K562 (cell line): Measurements from ENCODE around the gene STX2. TPM values are rescaled to one million over a fixed set of nuclear protein-coding genes. Genes with fewer than 3 reads are reported as not detected.

ENCODE experiments used
- ATAC-seq: fragments of 200-7000 bp; cut with Tn5 transposase; 3 replicates; pipeline ENCODE4 v1.9.1; 2020; ENCODE audit warnings: moderate library complexity
- BruUV-seq: library from RNA; stranded (reverse); fragments of 400-500 nt; replicated peaks from 2 replicates; lab custom pipeline; 2021; lab: Mats Ljungman, UMichigan
- CTCF ChIA-PET: fragments of 300-600 bp; formaldehyde crosslinking; extraction: SDS; loops from one replicate; lab custom pipeline; 2021; ENCODE audit warnings: low intra/inter-chr PET ratio; lab: Yijun Ruan, JAX
- POLR2A ChIA-PET: fragments of 300-600, 350-650 bp; sonication (Branson Sonifier 250); formaldehyde crosslinking; extraction: SDS; loops from one replicate; lab custom pipeline; 2021; ENCODE audit warnings: antibody characterized with exemption, inconsistent platforms; lab: Yijun Ruan, JAX
- DNase-seq, 4 experiments: peaks; one replicate each; pipeline versions ENCODE4 v3.0.0 to v3.0.0-alpha.2; 2011 to 2018; ENCODE audit warnings: low spot score in 3 of 4, mixed read lengths in 3 of 4; ENCODE audit errors: extremely low read depth in 1 of 4
- FAIRE-seq: peaks from 2 replicates; lab custom pipeline; 2011; peaks lifted over from hg19 to GRCh38; lab: Jason Lieb, UNC
- H2AFZ ChIP-seq: 2 replicates; pipeline ENCODE4 v1.6.0; 2011; ENCODE audit warnings: low read depth, low read length, control low read depth, inconsistent platforms
- H3K27ac ChIP-seq: fragments of 200-600 bp; 3 replicates; pipeline ENCODE4 v1.8.0; 2011; ENCODE audit warnings: low read depth, mild to moderate bottlenecking, control low read depth, inconsistent platforms, low read length, moderate library complexity, mixed read lengths; ENCODE audit errors: extremely low read depth
- H3K27me3 ChIP-seq, 2 experiments: fragments of 300-600 bp in 1 of 2; 2 replicates in 1 of 2; 3 replicates in 1 of 2; pipeline versions ENCODE4 v1.6.0 to v1.8.0; 2011; ENCODE audit warnings: inconsistent platforms in 2 of 2, low read length in 2 of 2, mild to moderate bottlenecking in 1 of 2, mixed read lengths in 1 of 2, moderate library complexity in 1 of 2; ENCODE audit not compliant: control insufficient read depth in 2 of 2, insufficient read depth in 2 of 2
- H3K36me3 ChIP-seq: fragments of 300-600 bp; 3 replicates; pipeline ENCODE4 v1.8.0; 2011; ENCODE audit warnings: mild to moderate bottlenecking, low read length, inconsistent platforms; ENCODE audit not compliant: control insufficient read depth, insufficient read depth
- H3K4me1 ChIP-seq, 2 experiments: fragments of 200-600 bp in 1 of 2; replicated peaks in 1 of 2; 2 replicates in 1 of 2; 3 replicates in 1 of 2; pipeline versions ENCODE4 v1.5.1 to v1.8.0; 2011; ENCODE audit warnings: inconsistent platforms in 2 of 2, low read length in 2 of 2, mild to moderate bottlenecking in 1 of 2, mixed read lengths in 1 of 2, moderate library complexity in 1 of 2; ENCODE audit not compliant: control insufficient read depth in 2 of 2, insufficient read depth in 2 of 2
- H3K4me2 ChIP-seq: 2 replicates; pipeline ENCODE4 v1.6.1; 2011; ENCODE audit warnings: low read length, control low read depth, inconsistent platforms, mixed read lengths; ENCODE audit not compliant: insufficient read depth
- H3K4me3 ChIP-seq: fragments of 200-600 bp; sonication (generic), shearing (Covaris generic); 2 replicates; pipeline ENCODE4 v1.5.1; 2016; ENCODE audit warnings: control low read depth, inconsistent platforms
- H3K79me2 ChIP-seq: fragments of 200-600 bp; 3 replicates; pipeline ENCODE4 v1.8.0; 2011; ENCODE audit warnings: low read length, inconsistent platforms; ENCODE audit not compliant: control insufficient read depth, insufficient read depth
- H3K9ac ChIP-seq, 2 experiments: 2 replicates each; pipeline versions ENCODE4 v1.6.0 to v1.6.1; 2011; ENCODE audit warnings: low read depth in 2 of 2, low read length in 2 of 2, control low read depth in 1 of 2, inconsistent platforms in 1 of 2, mild to moderate bottlenecking in 1 of 2, mixed read lengths in 1 of 2; ENCODE audit not compliant: insufficient read depth in 1 of 2
- H3K9me1 ChIP-seq: one replicate; pipeline ENCODE4 v1.6.0; 2011; ENCODE audit warnings: inconsistent platforms, mild to moderate bottlenecking, low read length, moderate library complexity; ENCODE audit not compliant: control insufficient read depth, insufficient read depth
- H3K9me3 ChIP-seq: replicated peaks from 2 replicates; pipeline ENCODE4 v1.5.1; 2011; ENCODE audit warnings: low read depth, low read length, inconsistent platforms; ENCODE audit not compliant: control insufficient read depth, insufficient read depth
- H4K20me1 ChIP-seq: replicated peaks from 2 replicates; pipeline ENCODE4 v1.6.1; 2011; ENCODE audit warnings: low read length, inconsistent platforms, mixed read lengths; ENCODE audit not compliant: control insufficient read depth, insufficient read depth
- EHMT2 ChIP-seq: fragments of 450-650 bp; IDR thresholded peaks from 2 replicates; pipeline ENCODE4 v1.6.1; 2018; ENCODE audit warnings: antibody characterized with exemption
- HMGN3 ChIP-seq: IDR thresholded peaks from 2 replicates; pipeline ENCODE4 v1.6.1; 2011; ENCODE audit warnings: borderline replicate concordance, low read depth, mild to moderate bottlenecking, mixed read lengths, low read length; ENCODE audit not compliant: insufficient read length; ENCODE audit errors: extremely low read depth
- MIER1 ChIP-seq: fragments of 450-650 bp; IDR thresholded peaks from 2 replicates; pipeline ENCODE4 v1.6.1; 2016; ENCODE audit warnings: antibody characterized with exemption, mild to moderate bottlenecking, low read depth
- TFAM ChIP-seq: fragments of 250-450 bp; sonication (Bioruptor Pico); conservative IDR thresholded peaks from 2 replicates; pipeline ENCODE4 v1.5.0; 2021; ENCODE audit warnings: mild to moderate bottlenecking, moderate library complexity
- U2AF2 ChIP-seq: fragments of 200-400 bp; formaldehyde crosslinking; optimal IDR thresholded peaks from 2 replicates; pipeline ENCODE3; 2017; ENCODE audit warnings: low read depth, mild to moderate bottlenecking, low read length
- WGBS: fragments of 100-300 bp; shearing (Covaris generic); methylation state at CpG from one replicate; pipeline ENCODE4 v1.1.6; 2016; ENCODE audit warnings: low coverage, mixed read lengths; ENCODE audit not compliant: insufficient coverage; ENCODE audit errors: missing lambda C conversion rate; 5-methylcytosine and 5-hydroxymethylcytosine counted together
- in situ Hi-C: fragments of 300-500 bp; cut with MboI; formaldehyde crosslinking; loops from 4 replicates; pipeline ENCODE4 v1.15.0; 2018; ENCODE audit warnings: inconsistent platforms, mixed read lengths
- intact Hi-C: fragments of 100-400 bp; cut with micrococcal nuclease; formaldehyde crosslinking; loops from 2 replicates; pipeline ENCODE4 v1.14.2; 2022
- polyA plus RNA-seq, 8 experiments: library from polyadenylated mRNA; depleted of rRNA in 4 of 8; stranded (reverse) in 5 of 8; unstranded in 3 of 8; fragments of >200 nt; fragmentation: Nextera tagmentation in 2 of 8; fragmentation: Illumina TruSeq in 1 of 8; extraction: Ambion mirVana in 2 of 8; extraction: Trizol in 1 of 8; gene quantifications; 2 replicates each; pipeline versions ENCODE4 v1.2.1 to v1.2.3, GENCODE V29; 2011 to 2014; ENCODE audit warnings: inconsistent platforms in 1 of 8, missing spikeins in 1 of 8
- total RNA-seq, 7 experiments: library from RNA; depleted of rRNA in 6 of 7; stranded (reverse); fragments of >200 nt in 6 of 7; fragmentation: Illumina TruSeq in 2 of 7; extraction: Trizol in 2 of 7; gene quantifications; 2 replicates each; pipeline versions ENCODE4 v1.2.1 to v1.2.3, GENCODE V29; 2011 to 2021; ENCODE audit warnings: low replicate concordance in 1 of 7
- TF ChIP-seq, protein P1 (sequence below): sonication (generic); formaldehyde crosslinking; IDR thresholded peaks from 2 replicates; pipeline ENCODE4 v1.8.0; 2022; ENCODE audit warnings: missing genetic modification reagents, mild to moderate bottlenecking, moderate library complexity, borderline replicate concordance
- TF ChIP-seq, protein P2 (sequence below), 2 experiments: fragments of 450-650 bp; formaldehyde crosslinking in 1 of 2; IDR thresholded peaks; 2 replicates each; pipeline versions ENCODE4 v1.4.0 to v1.6.1; 2014 to 2020; ENCODE audit warnings: mild to moderate bottlenecking in 2 of 2, borderline replicate concordance in 1 of 2, low read depth in 1 of 2
- TF ChIP-seq, protein P3 (sequence below): sonication (generic); formaldehyde crosslinking; IDR thresholded peaks from 2 replicates; pipeline ENCODE4 v1.8.1; 2022; ENCODE audit warnings: missing genetic modification reagents

Gene STX2
- total and polyA plus RNA-seq, 9 of the 15 experiments (the other 6 are each of a cell fraction or from before 2014, with no cell fraction given), result 22.2 to 54.6 (median 30.8) TPM

DNA sequence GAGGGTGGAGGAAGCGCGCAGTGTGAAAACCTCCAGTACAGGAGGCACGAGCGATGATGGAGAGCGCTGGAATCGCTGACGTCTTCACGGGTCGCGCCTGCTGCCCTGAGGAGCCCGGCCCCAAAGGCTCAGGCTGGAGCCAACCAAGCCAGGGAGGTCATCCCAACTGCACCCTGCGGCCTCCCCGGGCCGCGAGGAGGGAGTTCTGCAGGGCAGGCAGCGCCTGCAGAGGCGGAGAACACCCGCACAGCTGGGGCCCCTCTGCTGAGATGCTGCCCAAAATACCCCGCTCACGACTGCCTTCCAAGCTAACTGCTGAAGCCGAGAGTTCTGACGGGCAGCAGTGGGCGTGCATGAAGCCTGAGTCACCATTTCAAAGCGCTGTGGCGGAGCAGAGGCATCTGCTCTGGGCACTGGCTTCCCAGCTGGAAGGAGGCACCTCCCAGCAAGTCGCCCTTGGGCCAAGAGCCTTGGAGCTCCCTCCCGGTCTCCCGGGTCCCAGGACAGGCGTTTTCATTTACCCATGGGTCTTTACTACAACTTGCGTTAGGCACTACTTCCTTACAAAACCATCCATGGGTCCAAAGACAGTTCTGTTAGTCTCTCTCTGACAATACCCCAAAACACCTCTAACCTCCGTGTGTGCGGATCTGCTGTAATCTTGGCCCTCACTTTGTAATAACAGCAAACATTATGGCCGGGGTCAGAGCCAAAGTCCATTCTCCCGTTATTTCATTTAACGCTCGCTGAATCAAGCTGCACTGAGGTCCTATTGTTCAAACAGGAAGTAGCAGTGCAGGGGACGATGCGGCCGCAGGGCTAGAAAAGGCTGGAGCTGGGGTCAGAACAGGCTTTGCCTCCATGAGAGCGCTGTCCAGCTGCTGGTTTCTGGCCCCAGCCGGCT is 62.8 kb downstream of the STX2 start:
- FAIRE-seq, result no peak
- 22% methylated on average over 36 of the region's 41 CpGs for WGBS
- Histone ChIP-seq H4K20me1 (no peaks in the 10 kb centered on the region; the same call in 1 of the 2 replicates), H3K4me2 (peak overlapping the region; percentile 26; the same call in 1 of the 2 replicates), H3K79me2 (no peaks in the 10 kb centered on the region), H3K9me3 (no peaks in the 10 kb centered on the region), H3K27ac (no peak overlapping the region), H3K36me3 (0 out of 3 replicates have a peak, but pooled peaks cover 3% of the 10 kb centered on the region), H2AFZ (no peak overlapping the region), H3K4me1 (peaks cover 0 to 8% of the 10 kb centered on the region in 2 experiments; a peak in 2 of 5 replicates), H3K9me1 (no peaks in the 10 kb centered on the region), H3K27me3 (peaks cover 29 to 60% of the 10 kb centered on the region in 2 experiments), H3K9ac (peak overlapping the region in 1 of 2 experiments; percentile 15; a peak in 1 of 4 replicates), H3K4me3 (no peak overlapping the region)
- in situ Hi-C loops, result no loop called here
- ChIA-PET CTCF (no interaction called here), POLR2A (interaction anchor here (0.9 to 1.0 kb wide), 2 partner anchors 16 to 157 kb away, joined by 5 to 6 read pairs; no protein-coding TSS in a partner anchor)
- no TSS peak for BruUV-seq
- peak; percentile 79 for ATAC-seq
- DNase-seq, result peak in 3 of 4 experiments; percentile 24 to 35 (median 33)
- intact Hi-C loops, result no loop called here
- TF ChIP-seq, protein P1, sequence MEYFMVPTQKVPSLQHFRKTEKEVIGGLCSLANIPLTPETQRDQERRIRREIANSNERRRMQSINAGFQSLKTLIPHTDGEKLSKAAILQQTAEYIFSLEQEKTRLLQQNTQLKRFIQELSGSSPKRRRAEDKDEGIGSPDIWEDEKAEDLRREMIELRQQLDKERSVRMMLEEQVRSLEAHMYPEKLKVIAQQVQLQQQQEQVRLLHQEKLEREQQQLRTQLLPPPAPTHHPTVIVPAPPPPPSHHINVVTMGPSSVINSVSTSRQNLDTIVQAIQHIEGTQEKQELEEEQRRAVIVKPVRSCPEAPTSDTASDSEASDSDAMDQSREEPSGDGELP, result peak; percentile 34; the same call in 1 of the 2 replicates
- peak; percentile 76; the same call in 1 of the 2 replicates for TF ChIP-seq MIER1
- TF ChIP-seq HMGN3, result no peak
- TF ChIP-seq, protein P2, sequence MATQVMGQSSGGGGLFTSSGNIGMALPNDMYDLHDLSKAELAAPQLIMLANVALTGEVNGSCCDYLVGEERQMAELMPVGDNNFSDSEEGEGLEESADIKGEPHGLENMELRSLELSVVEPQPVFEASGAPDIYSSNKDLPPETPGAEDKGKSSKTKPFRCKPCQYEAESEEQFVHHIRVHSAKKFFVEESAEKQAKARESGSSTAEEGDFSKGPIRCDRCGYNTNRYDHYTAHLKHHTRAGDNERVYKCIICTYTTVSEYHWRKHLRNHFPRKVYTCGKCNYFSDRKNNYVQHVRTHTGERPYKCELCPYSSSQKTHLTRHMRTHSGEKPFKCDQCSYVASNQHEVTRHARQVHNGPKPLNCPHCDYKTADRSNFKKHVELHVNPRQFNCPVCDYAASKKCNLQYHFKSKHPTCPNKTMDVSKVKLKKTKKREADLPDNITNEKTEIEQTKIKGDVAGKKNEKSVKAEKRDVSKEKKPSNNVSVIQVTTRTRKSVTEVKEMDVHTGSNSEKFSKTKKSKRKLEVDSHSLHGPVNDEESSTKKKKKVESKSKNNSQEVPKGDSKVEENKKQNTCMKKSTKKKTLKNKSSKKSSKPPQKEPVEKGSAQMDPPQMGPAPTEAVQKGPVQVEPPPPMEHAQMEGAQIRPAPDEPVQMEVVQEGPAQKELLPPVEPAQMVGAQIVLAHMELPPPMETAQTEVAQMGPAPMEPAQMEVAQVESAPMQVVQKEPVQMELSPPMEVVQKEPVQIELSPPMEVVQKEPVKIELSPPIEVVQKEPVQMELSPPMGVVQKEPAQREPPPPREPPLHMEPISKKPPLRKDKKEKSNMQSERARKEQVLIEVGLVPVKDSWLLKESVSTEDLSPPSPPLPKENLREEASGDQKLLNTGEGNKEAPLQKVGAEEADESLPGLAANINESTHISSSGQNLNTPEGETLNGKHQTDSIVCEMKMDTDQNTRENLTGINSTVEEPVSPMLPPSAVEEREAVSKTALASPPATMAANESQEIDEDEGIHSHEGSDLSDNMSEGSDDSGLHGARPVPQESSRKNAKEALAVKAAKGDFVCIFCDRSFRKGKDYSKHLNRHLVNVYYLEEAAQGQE (IDR thresholded peaks at IDR 0.05; ENCODE audit: borderline replicate concordance), result peak; percentile 96
- TF ChIP-seq, protein P2 (CRISPR knock-in tag; IDR thresholded peaks at IDR 0.05; ENCODE audit: low read depth), result peak; percentile 80; the same call in 1 of the 2 replicates
- TF ChIP-seq, protein P3, sequence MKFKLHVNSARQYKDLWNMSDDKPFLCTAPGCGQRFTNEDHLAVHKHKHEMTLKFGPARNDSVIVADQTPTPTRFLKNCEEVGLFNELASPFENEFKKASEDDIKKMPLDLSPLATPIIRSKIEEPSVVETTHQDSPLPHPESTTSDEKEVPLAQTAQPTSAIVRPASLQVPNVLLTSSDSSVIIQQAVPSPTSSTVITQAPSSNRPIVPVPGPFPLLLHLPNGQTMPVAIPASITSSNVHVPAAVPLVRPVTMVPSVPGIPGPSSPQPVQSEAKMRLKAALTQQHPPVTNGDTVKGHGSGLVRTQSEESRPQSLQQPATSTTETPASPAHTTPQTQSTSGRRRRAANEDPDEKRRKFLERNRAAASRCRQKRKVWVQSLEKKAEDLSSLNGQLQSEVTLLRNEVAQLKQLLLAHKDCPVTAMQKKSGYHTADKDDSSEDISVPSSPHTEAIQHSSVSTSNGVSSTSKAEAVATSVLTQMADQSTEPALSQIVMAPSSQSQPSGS (CRISPR knock-in tag), result no peak
- TF ChIP-seq U2AF2, result no peak
- peak; percentile 78; the same call in 1 of the 2 replicates for TF ChIP-seq EHMT2
- no peak for TF ChIP-seq TFAM (CRISPR knock-in tag)
